Measurements from ENCODE around the gene ALAD.
A peak's percentile ranks its signal among the peaks of the same experiment; 100 is the strongest.

ALAD gene

GRCh38 chr9:113363336-113363735 is 37.7 kb downstream of the ALAD start (continued):
- TF ChIP-seq SNAI2 (CRISPR knock-in tag; IDR thresholded peaks at IDR 0.05), result no peak
- TF ChIP-seq TSHZ2 (CRISPR knock-in tag; IDR thresholded peaks at IDR 0.05), result no peak
- no peak for TF ChIP-seq TCF4 (CRISPR knock-in tag; IDR thresholded peaks at IDR 0.05; ENCODE audit: borderline replicate concordance)
- no peak for TF ChIP-seq ZNF8 (CRISPR knock-in tag; IDR thresholded peaks at IDR 0.05)
- TF ChIP-seq BACH2 (CRISPR knock-in tag; IDR thresholded peaks at IDR 0.05; ENCODE audit: borderline replicate concordance), result no peak

GRCh38 chr9:113361304-113362018 is 39.6 kb downstream of the ALAD start:
- peak; percentile 91 for ATAC-seq
- no peak for TF ChIP-seq OSR1 (CRISPR knock-in tag; IDR thresholded peaks at IDR 0.05)
- TF ChIP-seq SNAI2 (CRISPR knock-in tag; IDR thresholded peaks at IDR 0.05), result no peak
- no peak for TF ChIP-seq ZNF565 (CRISPR knock-in tag; conservative IDR thresholded peaks at IDR 0.05; ENCODE audit: low read depth)
- TF ChIP-seq ZNF70 (CRISPR knock-in tag; IDR thresholded peaks at IDR 0.05), result no peak
- TF ChIP-seq TCF4 (CRISPR knock-in tag; IDR thresholded peaks at IDR 0.05; ENCODE audit: borderline replicate concordance), result no peak
- TF ChIP-seq ISL1 (CRISPR knock-in tag; IDR thresholded peaks at IDR 0.05), result no peak
- TF ChIP-seq ESRRG (CRISPR knock-in tag; IDR thresholded peaks at IDR 0.05), result no peak
- TF ChIP-seq PPARA (CRISPR knock-in tag; IDR thresholded peaks at IDR 0.05; ENCODE audit: borderline replicate concordance), result no peak
- no peak for TF ChIP-seq TOX (CRISPR knock-in tag; IDR thresholded peaks at IDR 0.05; ENCODE audit: borderline replicate concordance)
- no peak for TF ChIP-seq BACH2 (CRISPR knock-in tag; IDR thresholded peaks at IDR 0.05; ENCODE audit: borderline replicate concordance)
- TF ChIP-seq CSRNP3 (CRISPR knock-in tag; IDR thresholded peaks at IDR 0.05), result no peak
- TF ChIP-seq ARNTL (CRISPR knock-in tag; IDR thresholded peaks at IDR 0.05; ENCODE audit: borderline replicate concordance, low read depth), result no peak
- no peak for TF ChIP-seq PATZ1 (CRISPR knock-in tag; IDR thresholded peaks at IDR 0.05; ENCODE audit: borderline replicate concordance)

- TF ChIP-seq PPARA (CRISPR knock-in tag; IDR thresholded peaks at IDR 0.05; ENCODE audit: borderline replicate concordance) (no peak), ZC3H10 (CRISPR knock-in tag; IDR thresholded peaks at IDR 0.05) (no peak), TSHZ2 (CRISPR knock-in tag; IDR thresholded peaks at IDR 0.05) (no peak), BACH2 (CRISPR knock-in tag; IDR thresholded peaks at IDR 0.05; ENCODE audit: borderline replicate concordance) (no peak)
- ATAC-seq, result no peak
Measured at GRCh38 chr9:113360242-113360842, 40.7 kb downstream of the ALAD start.

GRCh38 chr9:113359385-113359784 is 41.7 kb downstream of the ALAD start:
- TF ChIP-seq ZFP3 (CRISPR knock-in tag; IDR thresholded peaks at IDR 0.05) (no peak), ZC3H10 (CRISPR knock-in tag; IDR thresholded peaks at IDR 0.05) (no peak), ZNF565 (CRISPR knock-in tag; conservative IDR thresholded peaks at IDR 0.05; ENCODE audit: low read depth) (no peak), CSRNP3 (CRISPR knock-in tag; IDR thresholded peaks at IDR 0.05) (no peak), SNAI2 (CRISPR knock-in tag; IDR thresholded peaks at IDR 0.05) (no peak), PPARA (CRISPR knock-in tag; IDR thresholded peaks at IDR 0.05; ENCODE audit: borderline replicate concordance) (no peak), ZNF8 (CRISPR knock-in tag; IDR thresholded peaks at IDR 0.05) (no peak), CSDC2 (CRISPR knock-in tag; IDR thresholded peaks at IDR 0.05) (no peak), TOX (CRISPR knock-in tag; IDR thresholded peaks at IDR 0.05; ENCODE audit: borderline replicate concordance) (no peak)
- ATAC-seq, result no peak

All from SK-N-SH treated with all-trans-retinoic acid at 6 μM for 48 hours (cell line).